GM19397 (cell line): ENCODE measurements around the gene MARK4.

Experiments
- ATAC-seq: cut with Tn5 transposase; IDR thresholded peaks from one replicate; pipeline ENCODE4 v1.9.1; 2021; ENCODE audit warnings: mild to moderate bottlenecking, moderate library complexity; ENCODE audit not compliant: unreplicated experiment

MARK4 gene

DNA sequence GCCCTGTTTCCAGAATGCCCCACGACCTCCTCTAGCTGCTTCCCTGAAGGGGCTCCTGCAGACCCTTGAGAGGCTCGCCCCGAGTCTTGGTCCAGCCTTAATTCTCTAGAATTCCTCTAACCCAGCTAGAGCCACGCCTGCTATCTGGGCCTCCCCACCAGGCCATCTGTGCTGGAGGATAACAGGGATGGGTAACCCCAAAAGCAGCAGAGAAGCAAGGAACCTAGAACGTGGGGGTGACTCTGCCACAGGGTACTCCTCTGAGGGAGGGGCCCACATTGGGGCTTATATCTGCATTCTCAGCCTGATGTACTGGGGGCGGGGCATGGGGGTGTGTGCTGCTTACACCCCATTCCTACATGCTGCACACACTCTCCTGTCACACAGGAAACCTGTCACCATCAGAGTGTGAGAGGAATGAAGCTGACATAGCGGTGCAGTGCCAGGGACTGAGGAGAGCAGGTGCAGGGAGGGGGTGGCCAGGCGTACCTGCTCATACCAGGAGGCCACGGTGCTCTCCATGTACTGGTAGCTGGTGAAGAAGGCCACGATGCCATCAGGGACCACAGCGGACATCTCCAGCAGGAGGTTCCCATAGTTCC is 103.3 kb downstream of the MARK4 start:
- ATAC-seq = no peak
